OCI-LY1 (cell line): ENCODE data around the gene TXNDC11.

ENCODE experiments used
- H2AFZ ChIP-seq: fragments of 200-600 bp; sonication (generic), shearing (Covaris generic); 2 replicates; pipeline ENCODE4 v1.6.0; 2014; ENCODE audit warnings: antibody characterized with exemption, mild to moderate bottlenecking, low read length
- H3F3A ChIP-seq: fragments of 200-600 bp; sonication (generic), shearing (Covaris generic); 2 replicates; pipeline ENCODE4 v1.6.0; 2014; ENCODE audit warnings: mild to moderate bottlenecking, antibody characterized with exemption, low read length, moderate library complexity; ENCODE audit not compliant: insufficient read depth
- H3K27ac ChIP-seq: fragments of 200-600 bp; sonication (generic); 2 replicates; pipeline ENCODE4 v1.5.1; 2014; ENCODE audit warnings: low read length, mixed run types, mild to moderate bottlenecking, low read depth; ENCODE audit not compliant: poor library complexity, severe bottlenecking
- H3K27me3 ChIP-seq: fragments of 200-600 bp; sonication (generic); 2 replicates; pipeline ENCODE4 v1.6.0; 2014; ENCODE audit warnings: antibody characterized with exemption, mild to moderate bottlenecking, low read length, moderate library complexity; ENCODE audit not compliant: insufficient read depth
- H3K36me3 ChIP-seq: fragments of 200-600 bp; sonication (generic); 2 replicates; pipeline ENCODE4 v1.6.1; 2014; ENCODE audit warnings: mild to moderate bottlenecking, antibody characterized with exemption, low read length, moderate library complexity, mixed read lengths; ENCODE audit not compliant: insufficient read depth
- H3K4me1 ChIP-seq: fragments of 200-600 bp; sonication (generic); 2 replicates; pipeline ENCODE4 v1.5.1; 2014; ENCODE audit warnings: mild to moderate bottlenecking, low read length, moderate library complexity; ENCODE audit not compliant: insufficient read depth, severe bottlenecking
- H3K4me2 ChIP-seq: fragments of 200-600 bp; sonication (generic), shearing (Covaris generic); 2 replicates; pipeline ENCODE4 v1.6.1; 2014; ENCODE audit warnings: low read length
- H3K4me3 ChIP-seq: fragments of 200-600 bp; sonication (generic); 2 replicates; pipeline ENCODE4 v1.5.1; 2014; ENCODE audit warnings: low read length, low read depth, mild to moderate bottlenecking, mixed read lengths; ENCODE audit not compliant: poor library complexity, severe bottlenecking
- H3K79me2 ChIP-seq: fragments of 200-600 bp; shearing (Covaris generic); 2 replicates; pipeline ENCODE4 v1.6.1; 2016; ENCODE audit warnings: mixed run types, low read length, mixed read lengths; ENCODE audit not compliant: insufficient read depth
- H3K9ac ChIP-seq: fragments of 200-600 bp; sonication (generic), shearing (Covaris generic); 2 replicates; pipeline ENCODE4 v1.6.1; 2014; ENCODE audit warnings: mild to moderate bottlenecking, low read length, mixed read lengths
- H3K9me2 ChIP-seq: fragments of 200-600 bp; sonication (generic), shearing (Covaris generic); 2 replicates; pipeline ENCODE4 v1.6.1; 2014; ENCODE audit warnings: low read depth, mild to moderate bottlenecking, low read length, mixed read lengths
- H3K9me3 ChIP-seq: fragments of 200-600 bp; shearing (Covaris generic); 2 replicates; pipeline ENCODE4 v1.6.1; 2014; ENCODE audit warnings: low read length, mixed read lengths
- H4K20me1 ChIP-seq: fragments of 200-600 bp; sonication (generic), shearing (Covaris generic); 2 replicates; pipeline ENCODE4 v1.6.0; 2016; ENCODE audit warnings: mild to moderate bottlenecking, low read length; ENCODE audit not compliant: insufficient read depth
- CTCF ChIP-seq: fragments of 200-600 bp; sonication (generic), shearing (Covaris generic); IDR thresholded peaks from 2 replicates; pipeline ENCODE4 v1.5.1; 2017; ENCODE audit warnings: mild to moderate bottlenecking, antibody characterized with exemption, low read length, moderate library complexity, mixed read lengths
- EZH2 ChIP-seq: fragments of 200-600 bp; sonication (generic), shearing (Covaris generic); IDR thresholded peaks from 2 replicates; pipeline ENCODE4 v1.8.0; 2017; ENCODE audit warnings: borderline replicate concordance, mixed run types, mild to moderate bottlenecking, antibody characterized with exemption, low read length, moderate library complexity, mixed read lengths

TXNDC11 gene

GRCh38 chr16:11675561-11676511, 66.8 kb downstream of the TXNDC11 start:
- no peaks in the 10 kb centered on the region for H3K9me3 ChIP-seq
- no peaks in the 10 kb centered on the region for H3K79me2 ChIP-seq
- no peak overlapping the region for H2AFZ ChIP-seq
- H3K9me2 ChIP-seq = no peaks in the 10 kb centered on the region
- no peak overlapping the region for H3K4me3 ChIP-seq
- peaks cover 71% of the 10 kb centered on the region for H3K4me1 ChIP-seq
- peak overlapping the region; percentile 96 for H3K27ac ChIP-seq
- H3K9ac ChIP-seq = no peak overlapping the region
- H3K36me3 ChIP-seq = peaks cover 49% of the 10 kb centered on the region
- no peak overlapping the region for H3K4me2 ChIP-seq
- no peaks in the 10 kb centered on the region for H3F3A ChIP-seq
- no peaks in the 10 kb centered on the region for H4K20me1 ChIP-seq
- TF ChIP-seq EZH2 (no peak), CTCF (no peak)
- H3K27me3 ChIP-seq = no peaks in the 10 kb centered on the region

- Histone ChIP-seq H3K36me3 (peaks cover 42% of the 10 kb centered on the region), H3K4me2 (no peak overlapping the region), H3K9me3 (no peaks in the 10 kb centered on the region), H3K9me2 (no peaks in the 10 kb centered on the region), H3K9ac (no peak overlapping the region), H3K27me3 (no peaks in the 10 kb centered on the region), H3K4me1 (peaks cover 71% of the 10 kb centered on the region), H3K79me2 (no peaks in the 10 kb centered on the region), H3K27ac (no peak overlapping the region), H3F3A (no peaks in the 10 kb centered on the region), H3K4me3 (no peak overlapping the region), H2AFZ (no peak overlapping the region), H4K20me1 (no peaks in the 10 kb centered on the region)
- no peak for TF ChIP-seq CTCF
- TF ChIP-seq EZH2 = no peak
Measured at GRCh38 chr16:11674818-11675560, 67.7 kb downstream of the TXNDC11 start.

- Histone ChIP-seq H3K79me2 (no peaks in the 10 kb centered on the region), H3K9me2 (no peaks in the 10 kb centered on the region), H3K4me2 (no peak overlapping the region), H3K9ac (no peak overlapping the region), H4K20me1 (no peaks in the 10 kb centered on the region), H3K4me3 (no peak overlapping the region), H3K36me3 (peaks cover 35% of the 10 kb centered on the region), H2AFZ (no peak overlapping the region), H3F3A (no peaks in the 10 kb centered on the region), H3K27ac (no peak overlapping the region), H3K4me1 (peaks cover 71% of the 10 kb centered on the region), H3K9me3 (no peaks in the 10 kb centered on the region), H3K27me3 (no peaks in the 10 kb centered on the region)
- TF ChIP-seq EZH2 = no peak
- TF ChIP-seq CTCF = no peak
Measured at GRCh38 chr16:11674001-11674817, 68.4 kb downstream of the TXNDC11 start.
